HepG2 (cell line): Measurements from ENCODE around the gene SAPCD1. TPM values are rescaled to one million over a fixed set of nuclear protein-coding genes. Genes with fewer than 3 reads are reported as not detected.

Source experiments
- ARNT ChIP-seq: fragments of 450-650 bp; IDR thresholded peaks from 2 replicates; pipeline ENCODE4 v1.6.1; 2017
- CBFB ChIP-seq: sonication (generic); formaldehyde crosslinking; IDR thresholded peaks from 2 replicates; pipeline ENCODE4 v1.4.0; 2020; ENCODE audit warnings: missing genetic modification reagents
- ELF3 ChIP-seq: IDR thresholded peaks from 2 replicates; pipeline ENCODE4 v1.6.1; 2016; ENCODE audit warnings: missing genetic modification reagents, missing compliant biosample characterization
- EP300 ChIP-seq, 3 experiments: sonication (generic) in 1 of 3; formaldehyde crosslinking in 1 of 3; IDR thresholded peaks; 2 replicates each; pipeline versions ENCODE4 v1.5.1 to v1.6.1; 2011 to 2020; ENCODE audit warnings: low read depth in 2 of 3, low read length in 2 of 3, borderline replicate concordance in 1 of 3, improper control_type of control experiment in 1 of 3, mild to moderate bottlenecking in 1 of 3, missing genetic modification reagents in 1 of 3, moderate library complexity in 1 of 3
- KDM5A ChIP-seq: fragments of 200-600 bp; sonication (generic); IDR thresholded peaks from 2 replicates; pipeline ENCODE4 v1.7.0; 2018; ENCODE audit warnings: antibody characterized with exemption, mild to moderate bottlenecking, low read length, borderline replicate concordance
- KMT2A ChIP-seq: sonication (generic); formaldehyde crosslinking; IDR thresholded peaks from 2 replicates; pipeline ENCODE4 v1.4.0; 2020; ENCODE audit warnings: missing genetic modification reagents
- MYPOP ChIP-seq: sonication (generic); formaldehyde crosslinking; IDR thresholded peaks from 2 replicates; pipeline ENCODE4 v1.8.1; 2023; ENCODE audit warnings: mild to moderate bottlenecking, moderate library complexity, missing genetic modification reagents
- NR2F2 ChIP-seq: IDR thresholded peaks from 2 replicates; pipeline ENCODE4 v1.6.1; 2012; ENCODE audit warnings: low read depth, inconsistent platforms, borderline replicate concordance
- NR2F6 ChIP-seq, 2 experiments: IDR thresholded peaks; 2 replicates each; pipeline ENCODE4 v1.6.1; 2016; ENCODE audit warnings: antibody characterized with exemption in 1 of 2, mild to moderate bottlenecking in 1 of 2
- RXRA ChIP-seq: sonication (generic); formaldehyde crosslinking; IDR thresholded peaks from 2 replicates; pipeline ENCODE4 v1.5.1; 2020; ENCODE audit warnings: missing genetic modification reagents
- SMAD3 ChIP-seq: sonication (generic); formaldehyde crosslinking; IDR thresholded peaks from 2 replicates; pipeline ENCODE4 v1.4.0; 2020; ENCODE audit warnings: missing genetic modification reagents
- TCF12 ChIP-seq, 2 experiments: fragments of 450-650 bp in 1 of 2; sonication (generic) in 1 of 2; formaldehyde crosslinking in 1 of 2; IDR thresholded peaks; 2 replicates each; pipeline versions ENCODE4 v1.6.1 to v1.8.0; 2017 to 2022; ENCODE audit warnings: antibody characterized with exemption in 1 of 2, mild to moderate bottlenecking in 1 of 2, missing genetic modification reagents in 1 of 2, moderate library complexity in 1 of 2
- ZBTB3 ChIP-seq: sonication (generic); formaldehyde crosslinking; IDR thresholded peaks from 2 replicates; pipeline ENCODE4 v1.4.0; 2020; ENCODE audit warnings: low read depth, mild to moderate bottlenecking, moderate library complexity, missing genetic modification reagents, borderline replicate concordance
- ZNF264 ChIP-seq: sonication (generic); formaldehyde crosslinking; IDR thresholded peaks from 2 replicates; pipeline ENCODE4 v1.4.0; 2020; ENCODE audit warnings: missing genetic modification reagents
- ZNF572 ChIP-seq: sonication (generic); formaldehyde crosslinking; IDR thresholded peaks from 2 replicates; pipeline ENCODE4 v1.5.1; 2020; ENCODE audit warnings: mild to moderate bottlenecking, missing genetic modification reagents
- ZNF607 ChIP-seq: sonication (generic); formaldehyde crosslinking; IDR thresholded peaks from 2 replicates; pipeline ENCODE4 v1.5.1; 2020; ENCODE audit warnings: missing genetic modification reagents, mild to moderate bottlenecking, borderline replicate concordance
- ZNF678 ChIP-seq: sonication (generic); formaldehyde crosslinking; IDR thresholded peaks from 2 replicates; pipeline ENCODE4 v1.4.0; 2020; ENCODE audit warnings: mild to moderate bottlenecking, missing genetic modification reagents
- ZNF883 ChIP-seq: sonication (generic); formaldehyde crosslinking; IDR thresholded peaks from 2 replicates; pipeline ENCODE4 v1.5.1; 2020; ENCODE audit warnings: mild to moderate bottlenecking, missing genetic modification reagents; ENCODE audit errors: not compliant biosample characterization
- ZSCAN21 ChIP-seq: sonication (generic); formaldehyde crosslinking; IDR thresholded peaks from 2 replicates; pipeline ENCODE4 v1.8.0; 2022; ENCODE audit warnings: mild to moderate bottlenecking, missing genetic modification reagents, moderate library complexity, borderline replicate concordance
- polyA plus RNA-seq, 8 experiments: library from polyadenylated mRNA; depleted of rRNA in 3 of 8; stranded (reverse) in 7 of 8; unstranded in 1 of 8; fragments of >200 nt; fragmentation: Illumina TruSeq in 4 of 8; extraction: Trizol in 4 of 8; gene quantifications; 2 replicates each; pipeline versions ENCODE4 v1.2.1 to v1.2.3, GENCODE V29; 2011 to 2016; ENCODE audit warnings: low read depth in 4 of 8, missing spikeins in 1 of 8, mixed read lengths in 1 of 8; ENCODE audit not compliant: insufficient read depth in 1 of 8
- total RNA-seq, 5 experiments: library from RNA; depleted of rRNA; stranded (reverse); fragments of >200 nt; fragmentation: Illumina TruSeq; extraction: Trizol; gene quantifications; 2 replicates each; pipeline ENCODE4 v1.2.3, GENCODE V29; 2016; ENCODE audit warnings: low read depth in 1 of 5
- TF ChIP-seq, protein P1 (sequence below): sonication (generic); formaldehyde crosslinking; IDR thresholded peaks from 2 replicates; pipeline ENCODE4 v1.4.0; 2020; ENCODE audit warnings: mild to moderate bottlenecking, missing genetic modification reagents, borderline replicate concordance
- TF ChIP-seq, protein P2 (sequence below): sonication (generic); formaldehyde crosslinking; IDR thresholded peaks from 2 replicates; pipeline ENCODE4 v1.5.0; 2020; ENCODE audit warnings: mild to moderate bottlenecking, low read depth, missing genetic modification reagents, borderline replicate concordance
- TF ChIP-seq, protein P3 (sequence below): fragments of 450-650 bp; IDR thresholded peaks from 2 replicates; pipeline ENCODE4 v1.6.1; 2017
- TF ChIP-seq, protein P4 (sequence below): sonication (generic); formaldehyde crosslinking; conservative IDR thresholded peaks from 2 replicates; pipeline ENCODE4 v1.8.1; 2023; ENCODE audit warnings: missing genetic modification reagents

The SAPCD1 gene
- total and polyA plus RNA-seq, 2 of the 13 experiments (the other 11 are each of a cell fraction or from before 2014, with no cell fraction given) = 2.5 to 3.9 TPM

DNA sequence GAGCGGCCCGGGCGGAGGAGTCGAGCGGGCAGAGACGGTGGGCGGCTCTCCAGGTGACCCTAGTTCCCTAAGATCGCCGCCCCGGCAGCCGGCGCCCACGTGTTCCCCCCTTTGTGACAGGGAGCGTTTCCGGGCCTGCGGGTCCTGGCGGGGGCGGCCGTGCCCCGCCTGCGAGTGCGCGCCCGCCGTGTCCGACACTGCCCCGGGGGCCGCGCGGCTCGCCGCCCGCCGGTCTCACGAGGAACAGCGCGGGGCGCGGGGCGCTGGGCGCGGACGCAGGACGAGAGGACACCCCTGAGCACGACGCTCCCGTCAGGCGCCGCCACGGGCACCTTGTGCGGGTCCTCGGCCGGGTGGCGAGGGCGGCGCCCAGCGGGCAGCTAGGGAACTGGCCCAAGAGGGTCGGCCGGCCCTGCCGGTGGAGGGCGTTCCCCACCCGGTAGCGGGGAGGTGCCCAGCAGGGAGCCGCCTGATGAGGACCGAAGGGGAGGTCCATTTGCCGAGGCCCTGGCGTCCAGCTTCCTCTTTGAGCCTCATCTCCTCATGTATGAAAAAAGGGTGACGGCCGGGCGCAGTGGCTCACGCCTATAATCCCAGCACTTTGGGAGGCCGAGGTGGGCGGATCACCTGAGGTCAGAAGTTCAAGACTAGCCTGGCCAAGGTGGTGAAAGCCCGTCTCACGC, 33.3 kb downstream of the SAPCD1 start, which contains the start of gene VARS1 (continued):
- TF ChIP-seq ELF3 (CRISPR knock-in tag) (0 out of 2 replicates have a peak, but pooled peaks have one; percentile 15), ZNF572 (0 out of 2 replicates have a peak, but pooled peaks have one; percentile 76), RXRA (CRISPR knock-in tag) (peak; percentile 83), TCF12 (IDR thresholded peaks at IDR 0.05) (no peak), TCF12 (CRISPR knock-in tag; IDR thresholded peaks at IDR 0.05) (no peak; the same call in 1 of the 2 replicates), ZSCAN21 (CRISPR knock-in tag) (peak; percentile 86; the same call in 1 of the 2 replicates), NR2F6 (IDR thresholded peaks at IDR 0.05) (no peak), NR2F6 (CRISPR knock-in tag; IDR thresholded peaks at IDR 0.05) (peak; percentile 62), MYPOP (CRISPR knock-in tag) (peak; percentile 95), ZBTB3 (CRISPR knock-in tag) (peak; percentile 84; the same call in 1 of the 2 replicates), EP300 (IDR thresholded peaks at IDR 0.05; ENCODE audit: low read depth in 2 of 2, low read length in 2 of 2) (no peak), EP300 (CRISPR knock-in tag; IDR thresholded peaks at IDR 0.05; ENCODE audit: borderline replicate concordance) (no peak; the same call in 1 of the 2 replicates), SMAD3 (CRISPR knock-in tag) (no peak), CBFB (peak; percentile 64; the same call in 1 of the 2 replicates), ZNF883 (CRISPR knock-in tag) (peak; percentile 62), NR2F2 (no peak; the same call in 1 of the 2 replicates), KDM5A (peak; percentile 31; the same call in 1 of the 2 replicates), ZNF264 (CRISPR knock-in tag) (no peak), ZNF607 (CRISPR knock-in tag) (peak; percentile 74), KMT2A (CRISPR knock-in tag) (peak; percentile 71), ARNT (no peak), ZNF678 (CRISPR knock-in tag) (peak; percentile 76; the same call in 1 of the 2 replicates)
- TF ChIP-seq, protein P1, sequence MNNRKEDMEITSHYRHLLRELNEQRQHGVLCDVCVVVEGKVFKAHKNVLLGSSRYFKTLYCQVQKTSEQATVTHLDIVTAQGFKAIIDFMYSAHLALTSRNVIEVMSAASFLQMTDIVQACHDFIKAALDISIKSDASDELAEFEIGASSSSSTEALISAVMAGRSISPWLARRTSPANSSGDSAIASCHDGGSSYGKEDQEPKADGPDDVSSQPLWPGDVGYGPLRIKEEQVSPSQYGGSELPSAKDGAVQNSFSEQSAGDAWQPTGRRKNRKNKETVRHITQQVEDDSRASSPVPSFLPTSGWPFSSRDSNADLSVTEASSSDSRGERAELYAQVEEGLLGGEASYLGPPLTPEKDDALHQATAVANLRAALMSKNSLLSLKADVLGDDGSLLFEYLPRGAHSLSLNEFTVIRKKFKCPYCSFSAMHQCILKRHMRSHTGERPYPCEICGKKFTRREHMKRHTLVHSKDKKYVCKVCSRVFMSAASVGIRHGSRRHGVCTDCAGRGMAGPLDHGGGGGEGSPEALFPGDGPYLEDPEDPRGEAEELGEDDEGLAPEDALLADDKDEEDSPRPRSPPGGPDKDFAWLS (CRISPR knock-in tag) = peak; percentile 89
- TF ChIP-seq, protein P2, sequence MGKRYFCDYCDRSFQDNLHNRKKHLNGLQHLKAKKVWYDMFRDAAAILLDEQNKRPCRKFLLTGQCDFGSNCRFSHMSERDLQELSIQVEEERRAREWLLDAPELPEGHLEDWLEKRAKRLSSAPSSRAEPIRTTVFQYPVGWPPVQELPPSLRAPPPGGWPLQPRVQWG (CRISPR knock-in tag) = no peak
- TF ChIP-seq, protein P3, sequence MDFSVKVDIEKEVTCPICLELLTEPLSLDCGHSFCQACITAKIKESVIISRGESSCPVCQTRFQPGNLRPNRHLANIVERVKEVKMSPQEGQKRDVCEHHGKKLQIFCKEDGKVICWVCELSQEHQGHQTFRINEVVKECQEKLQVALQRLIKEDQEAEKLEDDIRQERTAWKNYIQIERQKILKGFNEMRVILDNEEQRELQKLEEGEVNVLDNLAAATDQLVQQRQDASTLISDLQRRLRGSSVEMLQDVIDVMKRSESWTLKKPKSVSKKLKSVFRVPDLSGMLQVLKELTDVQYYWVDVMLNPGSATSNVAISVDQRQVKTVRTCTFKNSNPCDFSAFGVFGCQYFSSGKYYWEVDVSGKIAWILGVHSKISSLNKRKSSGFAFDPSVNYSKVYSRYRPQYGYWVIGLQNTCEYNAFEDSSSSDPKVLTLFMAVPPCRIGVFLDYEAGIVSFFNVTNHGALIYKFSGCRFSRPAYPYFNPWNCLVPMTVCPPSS = no peak
- TF ChIP-seq, protein P4, sequence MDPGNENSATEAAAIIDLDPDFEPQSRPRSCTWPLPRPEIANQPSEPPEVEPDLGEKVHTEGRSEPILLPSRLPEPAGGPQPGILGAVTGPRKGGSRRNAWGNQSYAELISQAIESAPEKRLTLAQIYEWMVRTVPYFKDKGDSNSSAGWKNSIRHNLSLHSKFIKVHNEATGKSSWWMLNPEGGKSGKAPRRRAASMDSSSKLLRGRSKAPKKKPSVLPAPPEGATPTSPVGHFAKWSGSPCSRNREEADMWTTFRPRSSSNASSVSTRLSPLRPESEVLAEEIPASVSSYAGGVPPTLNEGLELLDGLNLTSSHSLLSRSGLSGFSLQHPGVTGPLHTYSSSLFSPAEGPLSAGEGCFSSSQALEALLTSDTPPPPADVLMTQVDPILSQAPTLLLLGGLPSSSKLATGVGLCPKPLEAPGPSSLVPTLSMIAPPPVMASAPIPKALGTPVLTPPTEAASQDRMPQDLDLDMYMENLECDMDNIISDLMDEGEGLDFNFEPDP = no peak
